ENCODE measurements around the gene COL23A1. TPM values are rescaled to one million over a fixed set of nuclear protein-coding genes. Genes with fewer than 3 reads are reported as not detected.

The COL23A1 gene
- total and polyA plus RNA-seq, 2 experiments from 2014 or later = 1.1 to 5.1 TPM

DNA sequence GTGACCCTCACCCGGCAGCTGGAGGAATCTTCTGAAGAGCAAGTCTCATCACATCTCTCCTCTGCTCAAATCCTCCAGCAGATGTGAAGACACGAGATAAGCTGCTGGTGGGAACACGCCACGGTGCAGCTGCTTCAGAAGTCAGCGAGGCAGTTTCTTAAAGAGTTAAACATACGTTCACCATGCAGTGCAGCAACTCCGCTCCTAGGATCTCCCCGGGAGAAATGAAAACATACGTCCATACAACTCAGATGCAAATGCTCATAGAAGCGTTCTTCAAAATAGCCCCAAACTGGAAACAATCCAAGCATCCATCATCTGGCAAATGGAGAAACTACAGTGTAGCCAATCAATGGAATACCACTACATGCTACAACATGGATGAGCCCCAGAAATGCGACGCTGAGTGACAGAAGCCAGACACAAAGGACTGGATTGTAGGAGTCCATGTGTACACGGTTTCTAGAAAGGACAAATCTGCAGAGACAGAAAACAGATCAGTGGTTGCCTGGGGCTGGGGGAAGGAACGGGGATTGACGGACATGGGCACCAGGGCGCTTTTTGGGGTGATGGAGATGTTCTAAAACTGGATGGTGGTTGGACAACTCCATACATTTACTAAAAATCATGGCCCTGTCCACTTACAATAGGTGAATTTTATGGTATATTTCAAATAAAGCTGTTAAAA is 150.6 kb downstream of the COL23A1 start:
- Histone ChIP-seq H3K36me3 (replicated peaks; ENCODE audit: insufficient read depth, low read depth) (no peaks in the 10 kb centered on the region), H4K20me1 (ENCODE audit: insufficient read depth, poor library complexity, severe bottlenecking) (no peaks in the 10 kb centered on the region), H3K4me2 (no peak overlapping the region), H3K27me3 (no peaks in the 10 kb centered on the region), H3K9me2 (replicated peaks; ENCODE audit: insufficient read depth) (no peaks in the 10 kb centered on the region), H3K9me3 (ENCODE audit: low read depth) (no peaks in the 10 kb centered on the region), H2AFZ (no peak overlapping the region), H3K4me1 (ENCODE audit: insufficient read depth) (peaks cover 7% of the 10 kb centered on the region), H3K27ac (no peak overlapping the region), H3K4me3 (no peak overlapping the region), H3K79me2 (no peaks in the 10 kb centered on the region)
- no peak for DNase-seq (ENCODE audit: low spot score)
- TF ChIP-seq EZH2 (IDR thresholded peaks at IDR 0.05; ENCODE audit: borderline replicate concordance) (no peak), EZH2phosphoT487 (IDR thresholded peaks at IDR 0.05; ENCODE audit: low read depth, severe bottlenecking, unreplicated experiment) (no peak)
- TF ChIP-seq, protein P1, sequence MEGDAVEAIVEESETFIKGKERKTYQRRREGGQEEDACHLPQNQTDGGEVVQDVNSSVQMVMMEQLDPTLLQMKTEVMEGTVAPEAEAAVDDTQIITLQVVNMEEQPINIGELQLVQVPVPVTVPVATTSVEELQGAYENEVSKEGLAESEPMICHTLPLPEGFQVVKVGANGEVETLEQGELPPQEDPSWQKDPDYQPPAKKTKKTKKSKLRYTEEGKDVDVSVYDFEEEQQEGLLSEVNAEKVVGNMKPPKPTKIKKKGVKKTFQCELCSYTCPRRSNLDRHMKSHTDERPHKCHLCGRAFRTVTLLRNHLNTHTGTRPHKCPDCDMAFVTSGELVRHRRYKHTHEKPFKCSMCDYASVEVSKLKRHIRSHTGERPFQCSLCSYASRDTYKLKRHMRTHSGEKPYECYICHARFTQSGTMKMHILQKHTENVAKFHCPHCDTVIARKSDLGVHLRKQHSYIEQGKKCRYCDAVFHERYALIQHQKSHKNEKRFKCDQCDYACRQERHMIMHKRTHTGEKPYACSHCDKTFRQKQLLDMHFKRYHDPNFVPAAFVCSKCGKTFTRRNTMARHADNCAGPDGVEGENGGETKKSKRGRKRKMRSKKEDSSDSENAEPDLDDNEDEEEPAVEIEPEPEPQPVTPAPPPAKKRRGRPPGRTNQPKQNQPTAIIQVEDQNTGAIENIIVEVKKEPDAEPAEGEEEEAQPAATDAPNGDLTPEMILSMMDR (IDR thresholded peaks at IDR 0.05; ENCODE audit: poor library complexity) = no peak
- WGBS (ENCODE audit: low lambda C conversion rate, missing lambda C conversion rate) = 60% methylated on average over 16 of the region's 16 CpGs

DNA sequence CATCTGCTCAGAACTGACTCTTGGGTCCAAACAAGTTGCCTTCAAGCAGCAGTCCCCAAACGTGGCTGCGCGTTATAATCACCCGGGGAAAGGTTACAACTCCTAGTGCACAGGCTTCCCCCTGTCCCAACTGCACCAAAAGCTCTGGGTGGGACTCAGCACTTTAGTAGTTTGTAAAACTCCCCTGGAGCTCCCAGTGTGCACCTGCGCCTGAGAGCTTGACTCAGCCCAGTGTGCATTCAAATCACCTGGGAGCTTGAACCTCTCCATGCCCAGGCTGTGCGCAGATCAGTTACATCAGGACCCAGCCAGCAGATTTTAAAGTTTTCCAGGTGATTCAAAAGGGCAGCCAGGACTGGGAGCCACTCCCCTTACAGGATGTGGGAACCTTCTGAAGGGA is 151.4 kb downstream of the COL23A1 start:
- Histone ChIP-seq H3K9me3 (ENCODE audit: low read depth) (no peaks in the 10 kb centered on the region), H3K27ac (no peak overlapping the region), H3K27me3 (no peaks in the 10 kb centered on the region), H2AFZ (no peak overlapping the region), H3K4me3 (no peak overlapping the region), H3K36me3 (replicated peaks; ENCODE audit: insufficient read depth, low read depth) (no peaks in the 10 kb centered on the region), H3K4me1 (ENCODE audit: insufficient read depth) (peaks cover 7% of the 10 kb centered on the region), H3K4me2 (no peak overlapping the region), H4K20me1 (ENCODE audit: insufficient read depth, poor library complexity, severe bottlenecking) (no peaks in the 10 kb centered on the region), H3K79me2 (no peaks in the 10 kb centered on the region), H3K9me2 (replicated peaks; ENCODE audit: insufficient read depth) (no peaks in the 10 kb centered on the region)
- 81% methylated on average over 6 of the region's 6 CpGs for WGBS (ENCODE audit: low lambda C conversion rate, missing lambda C conversion rate)
- DNase-seq (ENCODE audit: low spot score) = no peak
- TF ChIP-seq EZH2phosphoT487 (IDR thresholded peaks at IDR 0.05; ENCODE audit: low read depth, severe bottlenecking, unreplicated experiment) (no peak), EZH2 (IDR thresholded peaks at IDR 0.05; ENCODE audit: borderline replicate concordance) (no peak)
- TF ChIP-seq, protein P1 (IDR thresholded peaks at IDR 0.05; ENCODE audit: poor library complexity) = no peak

DNA sequence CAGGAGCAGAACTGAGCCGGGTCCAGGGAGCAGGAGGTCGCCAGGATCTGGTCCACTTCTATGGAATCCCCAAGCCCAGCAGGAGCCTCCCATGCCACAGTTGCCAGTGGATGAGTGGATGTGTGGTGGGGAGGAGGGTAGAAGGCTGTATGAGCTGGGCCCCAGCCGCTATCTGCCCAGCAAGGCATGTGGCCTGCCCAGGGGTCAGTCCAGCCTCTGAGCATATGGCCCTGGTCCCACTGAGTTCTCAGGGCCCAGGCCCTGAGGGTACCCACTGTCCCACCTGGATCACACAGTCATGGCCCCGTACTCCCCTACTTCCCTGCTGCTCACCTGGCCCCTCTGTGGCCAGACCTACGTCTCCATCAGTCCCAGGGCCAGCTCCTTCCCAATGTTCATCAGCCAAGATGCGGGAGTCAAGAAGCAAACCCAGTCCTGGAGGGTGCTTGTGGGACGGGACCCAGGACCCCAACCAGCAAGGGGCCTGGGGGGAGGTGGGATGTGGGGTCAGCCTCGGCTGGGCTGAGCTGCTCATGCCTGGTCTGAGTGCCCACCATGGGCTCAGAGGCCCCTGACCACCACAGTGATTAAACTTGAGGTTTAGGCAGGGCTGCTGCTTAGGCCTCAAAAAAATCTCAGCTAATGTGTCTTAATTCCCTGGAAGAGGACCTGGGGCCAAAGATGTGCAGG is 152.7 kb downstream of the COL23A1 start:
- Histone ChIP-seq H3K9me2 (replicated peaks; ENCODE audit: insufficient read depth) (no peaks in the 10 kb centered on the region), H3K36me3 (replicated peaks; ENCODE audit: insufficient read depth, low read depth) (no peaks in the 10 kb centered on the region), H4K20me1 (ENCODE audit: insufficient read depth, poor library complexity, severe bottlenecking) (no peaks in the 10 kb centered on the region), H3K9me3 (ENCODE audit: low read depth) (no peaks in the 10 kb centered on the region), H3K4me1 (ENCODE audit: insufficient read depth) (peaks cover 7% of the 10 kb centered on the region), H2AFZ (no peak overlapping the region), H3K4me2 (no peak overlapping the region), H3K4me3 (no peak overlapping the region), H3K79me2 (no peaks in the 10 kb centered on the region), H3K27me3 (no peaks in the 10 kb centered on the region), H3K27ac (no peak overlapping the region)
- WGBS (ENCODE audit: low lambda C conversion rate, missing lambda C conversion rate) = 88% methylated on average over 8 of the region's 8 CpGs
- no peak for DNase-seq (ENCODE audit: low spot score)
- TF ChIP-seq EZH2 (IDR thresholded peaks at IDR 0.05; ENCODE audit: borderline replicate concordance) (no peak), EZH2phosphoT487 (IDR thresholded peaks at IDR 0.05; ENCODE audit: low read depth, severe bottlenecking, unreplicated experiment) (no peak)
- TF ChIP-seq, protein P1 (IDR thresholded peaks at IDR 0.05; ENCODE audit: poor library complexity) = no peak

Measured in hepatocyte (in vitro differentiated cells).